Endothelial cell of umbilical vein (primary cell): ENCODE data around the gene GDPD4.

Source experiments
- POLR2A ChIP-seq: IDR thresholded peaks from 2 replicates; pipeline ENCODE4 v1.6.1; 2012; ENCODE audit warnings: low read depth, mild to moderate bottlenecking, control low read depth, low read length
- TF ChIP-seq, protein P1 (sequence below), 2 donors: IDR thresholded peaks; 1 replicate in 1 of 2; 2 replicates in 1 of 2; pipeline ENCODE4 v1.5.1; 2011; ENCODE audit warnings: low read length in 2 of 2, mild to moderate bottlenecking in 2 of 2, moderate library complexity in 2 of 2, control low read depth in 1 of 2, inconsistent platforms in 1 of 2, low read depth in 1 of 2; ENCODE audit not compliant: insufficient read depth in 1 of 2; ENCODE audit errors: extremely low read depth in 1 of 2

DNA sequence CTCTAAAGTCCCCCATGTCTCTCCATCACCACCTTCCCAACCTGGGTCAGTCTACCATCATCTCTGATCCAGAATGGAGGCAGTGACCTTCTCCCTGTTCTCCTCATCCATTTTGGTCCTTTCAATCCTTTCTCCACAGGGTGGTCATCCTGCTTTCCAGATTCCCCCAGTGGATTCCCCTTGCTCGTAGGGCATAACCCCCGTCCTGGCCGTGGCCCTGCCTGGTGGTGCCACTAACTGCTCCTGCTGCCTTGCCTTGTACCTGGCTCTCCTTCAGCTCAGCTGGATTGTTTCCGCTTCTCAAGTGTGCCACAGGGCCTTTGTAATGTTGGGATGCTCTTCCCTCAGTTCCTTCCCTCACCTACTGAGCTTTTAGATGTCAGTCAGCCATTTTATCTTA is 91.8 kb downstream of the GDPD4 start:
- no peak for TF ChIP-seq POLR2A
- TF ChIP-seq, protein P1, sequence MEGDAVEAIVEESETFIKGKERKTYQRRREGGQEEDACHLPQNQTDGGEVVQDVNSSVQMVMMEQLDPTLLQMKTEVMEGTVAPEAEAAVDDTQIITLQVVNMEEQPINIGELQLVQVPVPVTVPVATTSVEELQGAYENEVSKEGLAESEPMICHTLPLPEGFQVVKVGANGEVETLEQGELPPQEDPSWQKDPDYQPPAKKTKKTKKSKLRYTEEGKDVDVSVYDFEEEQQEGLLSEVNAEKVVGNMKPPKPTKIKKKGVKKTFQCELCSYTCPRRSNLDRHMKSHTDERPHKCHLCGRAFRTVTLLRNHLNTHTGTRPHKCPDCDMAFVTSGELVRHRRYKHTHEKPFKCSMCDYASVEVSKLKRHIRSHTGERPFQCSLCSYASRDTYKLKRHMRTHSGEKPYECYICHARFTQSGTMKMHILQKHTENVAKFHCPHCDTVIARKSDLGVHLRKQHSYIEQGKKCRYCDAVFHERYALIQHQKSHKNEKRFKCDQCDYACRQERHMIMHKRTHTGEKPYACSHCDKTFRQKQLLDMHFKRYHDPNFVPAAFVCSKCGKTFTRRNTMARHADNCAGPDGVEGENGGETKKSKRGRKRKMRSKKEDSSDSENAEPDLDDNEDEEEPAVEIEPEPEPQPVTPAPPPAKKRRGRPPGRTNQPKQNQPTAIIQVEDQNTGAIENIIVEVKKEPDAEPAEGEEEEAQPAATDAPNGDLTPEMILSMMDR (IDR thresholded peaks at IDR 0.05; ENCODE audit: extremely low read depth in 1 of 2, insufficient read depth in 1 of 2, low read depth in 1 of 2, low read length in 2 of 2) = no peak
